ENCODE data around the gene EPN2. TPM values are rescaled to one million over a fixed set of nuclear protein-coding genes. Genes with fewer than 3 reads are reported as not detected.

The EPN2 gene
- total and polyA plus RNA-seq, 9 donors: 18.2 to 36.4 (median 26.0) TPM

GRCh38 chr17:19327031-19327783 is 90.0 kb downstream of the EPN2 start:
- 98% methylated on average over 6 of the region's 14 CpGs for WGBS (ENCODE audit: insufficient coverage)
- Histone ChIP-seq H3K4me1 (ENCODE audit: control insufficient read depth, insufficient read depth, low read length) (peaks cover 6% of the 10 kb centered on the region), H3K36me3 (ENCODE audit: control insufficient read depth, insufficient read depth, low read length) (peaks cover 31% of the 10 kb centered on the region), H3K27me3 (ENCODE audit: control insufficient read depth, insufficient read depth, low read length) (no peaks in the 10 kb centered on the region), H3K27ac (ENCODE audit: low read length) (no peak overlapping the region), H3K9me3 (replicated peaks; ENCODE audit: control insufficient read depth, low read depth, low read length) (peaks cover 7% of the 10 kb centered on the region), H3K4me3 (ENCODE audit: low read length) (no peak overlapping the region)
- no peak for DNase-seq

- DNase-seq: no peak
- H3K27me3 ChIP-seq (ENCODE audit: control insufficient read depth, insufficient read depth, low read length): no peaks in the 10 kb centered on the region
- WGBS (ENCODE audit: insufficient coverage): 89% methylated on average over 9 of the region's 10 CpGs
- H3K27ac ChIP-seq (ENCODE audit: low read length): no peak overlapping the region
- H3K4me1 ChIP-seq (ENCODE audit: control insufficient read depth, insufficient read depth, low read length): peaks cover 16% of the 10 kb centered on the region
- peaks cover 7% of the 10 kb centered on the region for H3K9me3 ChIP-seq (replicated peaks; ENCODE audit: control insufficient read depth, low read depth, low read length)
- H3K36me3 ChIP-seq (ENCODE audit: control insufficient read depth, insufficient read depth, low read length): peaks cover 35% of the 10 kb centered on the region
- no peak overlapping the region for H3K4me3 ChIP-seq (ENCODE audit: low read length)
These were observed 91.4 kb downstream of the EPN2 start for GRCh38 chr17:19328441-19329061.

GRCh38 chr17:19329136-19329535 is 92.0 kb downstream of the EPN2 start:
- no peaks in the 10 kb centered on the region for H3K27me3 ChIP-seq (ENCODE audit: control insufficient read depth, insufficient read depth, low read length)
- no CpG with 5 or more reads among the region's 2 CpGs for WGBS (ENCODE audit: insufficient coverage)
- peaks cover 16% of the 10 kb centered on the region for H3K4me1 ChIP-seq (ENCODE audit: control insufficient read depth, insufficient read depth, low read length)
- peaks cover 39% of the 10 kb centered on the region for H3K36me3 ChIP-seq (ENCODE audit: control insufficient read depth, insufficient read depth, low read length)
- H3K4me3 ChIP-seq (ENCODE audit: low read length): no peak overlapping the region
- H3K27ac ChIP-seq (ENCODE audit: low read length): no peak overlapping the region
- peaks cover 7% of the 10 kb centered on the region for H3K9me3 ChIP-seq (replicated peaks; ENCODE audit: control insufficient read depth, low read depth, low read length)
- no peak for DNase-seq

GRCh38 chr17:19329839-19330238 is 92.7 kb downstream of the EPN2 start:
- peaks cover 44% of the 10 kb centered on the region for H3K36me3 ChIP-seq (ENCODE audit: control insufficient read depth, insufficient read depth, low read length)
- no peak overlapping the region for H3K4me3 ChIP-seq (ENCODE audit: low read length)
- no peak for DNase-seq

GRCh38 chr17:19330271-19330670 is 93.1 kb downstream of the EPN2 start:
- Histone ChIP-seq H3K36me3 (ENCODE audit: control insufficient read depth, insufficient read depth, low read length) (peaks cover 44% of the 10 kb centered on the region), H3K4me1 (ENCODE audit: control insufficient read depth, insufficient read depth, low read length) (peaks cover 16% of the 10 kb centered on the region), H3K4me3 (ENCODE audit: low read length) (no peak overlapping the region), H3K9me3 (replicated peaks; ENCODE audit: control insufficient read depth, low read depth, low read length) (peaks cover 7% of the 10 kb centered on the region), H3K27ac (ENCODE audit: low read length) (no peak overlapping the region), H3K27me3 (ENCODE audit: control insufficient read depth, insufficient read depth, low read length) (no peaks in the 10 kb centered on the region)
- 64% methylated on average over 3 of the region's 3 CpGs for WGBS (ENCODE audit: insufficient coverage)
- no peak for DNase-seq

More at GRCh38 chr17:19329839-19330238, 92.7 kb downstream of the EPN2 start:
- H3K4me1 ChIP-seq (ENCODE audit: control insufficient read depth, insufficient read depth, low read length): peaks cover 16% of the 10 kb centered on the region
- H3K27ac ChIP-seq (ENCODE audit: low read length): no peak overlapping the region
- H3K27me3 ChIP-seq (ENCODE audit: control insufficient read depth, insufficient read depth, low read length): no peaks in the 10 kb centered on the region
- peaks cover 7% of the 10 kb centered on the region for H3K9me3 ChIP-seq (replicated peaks; ENCODE audit: control insufficient read depth, low read depth, low read length)
- 80% methylated on average over 1 of the region's 2 CpGs for WGBS (ENCODE audit: insufficient coverage)

- Histone ChIP-seq H3K27me3 (ENCODE audit: control insufficient read depth, insufficient read depth, low read length) (no peaks in the 10 kb centered on the region), H3K36me3 (ENCODE audit: control insufficient read depth, insufficient read depth, low read length) (peaks cover 51% of the 10 kb centered on the region), H3K9me3 (replicated peaks; ENCODE audit: control insufficient read depth, low read depth, low read length) (no peaks in the 10 kb centered on the region), H3K27ac (ENCODE audit: low read length) (no peak overlapping the region), H3K4me3 (ENCODE audit: low read length) (no peak overlapping the region), H3K4me1 (ENCODE audit: control insufficient read depth, insufficient read depth, low read length) (peaks cover 16% of the 10 kb centered on the region)
- WGBS (ENCODE audit: insufficient coverage): no CpG with 5 or more reads among the region's 4 CpGs
- DNase-seq: no peak
These were observed 94.0 kb downstream of the EPN2 start for GRCh38 chr17:19331134-19331533.

GRCh38 chr17:19331543-19332245 is 94.5 kb downstream of the EPN2 start:
- DNase-seq: no peak
- peak overlapping the region; percentile 62 for H3K27ac ChIP-seq (ENCODE audit: low read length)
- no peak overlapping the region for H3K4me3 ChIP-seq (ENCODE audit: low read length)
- no peaks in the 10 kb centered on the region for H3K27me3 ChIP-seq (ENCODE audit: control insufficient read depth, insufficient read depth, low read length)
- peaks cover 53% of the 10 kb centered on the region for H3K36me3 ChIP-seq (ENCODE audit: control insufficient read depth, insufficient read depth, low read length)
- H3K4me1 ChIP-seq (ENCODE audit: control insufficient read depth, insufficient read depth, low read length): peaks cover 16% of the 10 kb centered on the region
- WGBS (ENCODE audit: insufficient coverage): 92% methylated on average over 8 of the region's 13 CpGs
- no peaks in the 10 kb centered on the region for H3K9me3 ChIP-seq (replicated peaks; ENCODE audit: control insufficient read depth, low read depth, low read length)

GRCh38 chr17:19332371-19333131 is 95.4 kb downstream of the EPN2 start:
- 82% methylated on average over 5 of the region's 6 CpGs for WGBS (ENCODE audit: insufficient coverage)
- Histone ChIP-seq H3K4me1 (ENCODE audit: control insufficient read depth, insufficient read depth, low read length) (peaks cover 18% of the 10 kb centered on the region), H3K4me3 (ENCODE audit: low read length) (no peak overlapping the region), H3K36me3 (ENCODE audit: control insufficient read depth, insufficient read depth, low read length) (peaks cover 60% of the 10 kb centered on the region), H3K9me3 (replicated peaks; ENCODE audit: control insufficient read depth, low read depth, low read length) (no peaks in the 10 kb centered on the region), H3K27me3 (ENCODE audit: control insufficient read depth, insufficient read depth, low read length) (no peaks in the 10 kb centered on the region), H3K27ac (ENCODE audit: low read length) (peak overlapping the region; percentile 47)
- no peak for DNase-seq

- H3K9me3 ChIP-seq (replicated peaks; ENCODE audit: control insufficient read depth, low read depth, low read length): no peaks in the 10 kb centered on the region
- peaks cover 23% of the 10 kb centered on the region for H3K4me1 ChIP-seq (ENCODE audit: control insufficient read depth, insufficient read depth, low read length)
- no peaks in the 10 kb centered on the region for H3K27me3 ChIP-seq (ENCODE audit: control insufficient read depth, insufficient read depth, low read length)
- 86% methylated on average over 1 of the region's 1 CpG for WGBS (ENCODE audit: insufficient coverage)
- H3K27ac ChIP-seq (ENCODE audit: low read length): no peak overlapping the region
- no peak overlapping the region for H3K4me3 ChIP-seq (ENCODE audit: low read length)
- no peak for DNase-seq
- H3K36me3 ChIP-seq (ENCODE audit: control insufficient read depth, insufficient read depth, low read length): peaks cover 60% of the 10 kb centered on the region
These were observed 95.9 kb downstream of the EPN2 start for GRCh38 chr17:19333132-19333440.

All from muscle of leg (tissue), 11 donors.